Measurements from ENCODE around the gene WDR13.
"Not testable (repeated sequence)": the region's sequence is repeated elsewhere in the genome, so short reads cannot be mapped to it uniquely, and the experiment has no call there.

The WDR13 gene

GRCh38 chrX:48595929-48596328 lies 1.4 kb upstream of the WDR13 start:
- no peak for FAIRE-seq

- no peak for FAIRE-seq
Measured at GRCh38 chrX:48598614-48599013, 1.3 kb downstream of the WDR13 start.

GRCh38 chrX:48599341-48599740 lies 2.0 kb downstream of the WDR13 start:
- no peak for FAIRE-seq

GRCh38 chrX:48600226-48600625 lies 2.9 kb downstream of the WDR13 start:
- no peak for FAIRE-seq

- no peak for FAIRE-seq
Measured at GRCh38 chrX:48601741-48602394, 4.6 kb downstream of the WDR13 start.

- FAIRE-seq: no peak
Measured at GRCh38 chrX:48604701-48605100, 7.4 kb downstream of the WDR13 start.

GRCh38 chrX:48606091-48606490 lies 8.8 kb downstream of the WDR13 start:
- no peak for FAIRE-seq

- FAIRE-seq: no peak
Measured at GRCh38 chrX:48611703-48612102, 14.4 kb downstream of the WDR13 start.

GRCh38 chrX:48613502-48614160 lies 16.3 kb downstream of the WDR13 start:
- FAIRE-seq: no peak

- no peak for FAIRE-seq
Measured at GRCh38 chrX:48616576-48616975, 19.3 kb downstream of the WDR13 start.

GRCh38 chrX:48617542-48618340 lies 20.4 kb downstream of the WDR13 start:
- FAIRE-seq: no peak

GRCh38 chrX:48626401-48627298 lies 29.4 kb downstream of the WDR13 start:
- FAIRE-seq: no peak

- FAIRE-seq: peak; percentile 96
Measured at GRCh38 chrX:48631376-48632090, 34.2 kb downstream of the WDR13 start.

- FAIRE-seq: no peak
Measured at GRCh38 chrX:48632207-48632606, 34.9 kb downstream of the WDR13 start.

- FAIRE-seq: no peak
Measured at GRCh38 chrX:48636301-48636700, 39.0 kb downstream of the WDR13 start.

GRCh38 chrX:48636776-48637175 lies 39.5 kb downstream of the WDR13 start:
- no peak for FAIRE-seq

GRCh38 chrX:48645669-48646068 lies 48.4 kb downstream of the WDR13 start:
- FAIRE-seq: no peak

- FAIRE-seq: no peak
Measured at GRCh38 chrX:48648336-48648751, 51.1 kb downstream of the WDR13 start.

- peak; percentile 57 for FAIRE-seq
Measured at GRCh38 chrX:48649102-48649501, 51.8 kb downstream of the WDR13 start.

GRCh38 chrX:48652055-48652579 lies 54.8 kb downstream of the WDR13 start:
- FAIRE-seq: not testable (repeated sequence)

- FAIRE-seq: not testable (repeated sequence)
Measured at GRCh38 chrX:48654746-48655145, 57.5 kb downstream of the WDR13 start.

All from colon (tissue), 2 donors.